ENCODE results near the gene GNA12.
"Not testable (repeated sequence)": the region's sequence is repeated elsewhere in the genome, so short reads cannot be mapped to it uniquely, and the experiment has no call there.

GNA12 gene

GRCh38 chr7:2758673-2759616, 85.2 kb downstream of the GNA12 start:
- Histone ChIP-seq H3K36me3 (ENCODE audit: insufficient read depth, low read length) (no peaks in the 10 kb centered on the region), H3K9me3 (ENCODE audit: low read length) (peaks cover 4% of the 10 kb centered on the region), H3K27me3 (ENCODE audit: insufficient read depth, low read length) (no peaks in the 10 kb centered on the region), H3K4me3 (ENCODE audit: low read length) (no peak overlapping the region), H2AFZ (ENCODE audit: low read depth, low read length) (no peak overlapping the region), H3K4me1 (ENCODE audit: insufficient read depth, low read length) (peaks cover 7% of the 10 kb centered on the region)

DNA sequence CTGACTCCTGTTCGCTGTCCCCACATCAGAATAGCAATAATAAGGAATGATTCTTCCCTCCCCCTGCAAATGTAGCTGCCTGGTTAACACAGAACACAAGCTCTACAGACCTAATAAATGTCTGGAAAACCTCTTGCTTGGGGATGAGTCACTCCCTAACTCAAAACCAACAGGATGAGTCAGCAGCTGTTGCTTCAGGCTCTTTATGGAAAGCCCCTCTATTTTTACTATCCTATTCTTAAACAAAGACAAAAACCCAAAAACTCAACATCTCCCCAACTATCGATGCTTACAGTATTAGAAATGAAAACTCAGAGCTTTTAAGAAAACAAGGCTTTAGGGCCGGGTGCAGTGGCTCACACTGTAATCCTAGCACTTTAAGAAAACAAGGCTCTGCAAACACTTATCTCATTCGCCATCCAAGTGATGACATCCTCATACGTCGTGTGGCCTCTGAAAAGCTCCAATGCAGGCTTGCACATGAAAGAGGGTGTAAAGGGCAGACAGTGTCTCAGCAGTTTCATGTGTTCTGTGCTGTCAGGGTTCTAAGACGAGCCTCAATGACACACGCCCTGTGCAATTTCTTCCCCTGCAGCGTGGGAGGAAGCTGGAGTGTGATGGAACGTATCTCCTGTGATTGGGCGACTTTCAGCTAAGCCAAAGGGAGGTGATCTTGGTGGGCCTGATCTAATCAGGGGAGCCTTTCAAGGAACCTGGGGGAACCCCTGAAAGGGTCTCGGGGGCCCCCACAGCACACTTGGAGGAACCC, 86.0 kb downstream of the GNA12 start:
- no peak overlapping the region for H3K4me3 ChIP-seq (ENCODE audit: low read length)
- peaks cover 7% of the 10 kb centered on the region for H3K4me1 ChIP-seq (ENCODE audit: insufficient read depth, low read length)
- H3K27me3 ChIP-seq (ENCODE audit: insufficient read depth, low read length), result no peaks in the 10 kb centered on the region
- H2AFZ ChIP-seq (ENCODE audit: low read depth, low read length), result no peak overlapping the region
- H3K36me3 ChIP-seq (ENCODE audit: insufficient read depth, low read length), result no peaks in the 10 kb centered on the region
- peaks cover 4% of the 10 kb centered on the region for H3K9me3 ChIP-seq (ENCODE audit: low read length)

- Histone ChIP-seq H3K4me3 (ENCODE audit: low read length) (no peak overlapping the region), H3K4me1 (ENCODE audit: insufficient read depth, low read length) (peaks cover 7% of the 10 kb centered on the region), H3K9me3 (ENCODE audit: low read length) (peaks cover 4% of the 10 kb centered on the region), H3K27me3 (ENCODE audit: insufficient read depth, low read length) (no peaks in the 10 kb centered on the region), H2AFZ (ENCODE audit: low read depth, low read length) (no peak overlapping the region), H3K36me3 (ENCODE audit: insufficient read depth, low read length) (no peaks in the 10 kb centered on the region)
Observed at GRCh38 chr7:2757361-2757903, 86.7 kb downstream of the GNA12 start.

DNA sequence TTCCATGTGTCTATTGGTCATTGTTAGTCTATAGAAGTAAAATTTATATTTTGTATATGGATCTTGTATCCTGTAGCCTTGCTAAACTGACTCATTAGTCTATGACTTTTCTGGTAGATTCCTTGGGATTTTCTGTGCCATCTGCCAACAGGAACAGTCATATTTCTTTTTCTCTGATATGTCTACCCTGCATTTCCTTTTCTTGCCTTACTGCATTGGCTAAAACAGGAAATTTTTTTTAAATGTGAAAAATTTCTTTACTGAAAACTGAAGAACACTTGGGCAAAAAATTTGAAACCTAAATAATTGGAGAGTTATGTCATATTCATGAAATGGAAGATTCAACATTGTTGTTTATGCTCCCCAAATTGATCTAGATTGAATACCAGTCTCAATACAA, 88.6 kb downstream of the GNA12 start:
- Histone ChIP-seq H3K27me3 (ENCODE audit: insufficient read depth, low read length) (no peaks in the 10 kb centered on the region), H3K4me1 (ENCODE audit: insufficient read depth, low read length) (peaks cover 7% of the 10 kb centered on the region), H2AFZ (ENCODE audit: low read depth, low read length) (no peak overlapping the region), H3K36me3 (ENCODE audit: insufficient read depth, low read length) (no peaks in the 10 kb centered on the region), H3K9me3 (ENCODE audit: low read length) (peaks cover 5% of the 10 kb centered on the region), H3K4me3 (ENCODE audit: low read length) (no peak overlapping the region)

GRCh38 chr7:2754912-2755311, 89.2 kb downstream of the GNA12 start:
- H3K27me3 ChIP-seq (ENCODE audit: insufficient read depth, low read length), result no peaks in the 10 kb centered on the region
- no peak overlapping the region for H2AFZ ChIP-seq (ENCODE audit: low read depth, low read length)
- H3K4me3 ChIP-seq (ENCODE audit: low read length), result no peak overlapping the region
- H3K9me3 ChIP-seq (ENCODE audit: low read length), result peaks cover 7% of the 10 kb centered on the region
- H3K4me1 ChIP-seq (ENCODE audit: insufficient read depth, low read length), result peaks cover 7% of the 10 kb centered on the region
- H3K36me3 ChIP-seq (ENCODE audit: insufficient read depth, low read length), result no peaks in the 10 kb centered on the region

DNA sequence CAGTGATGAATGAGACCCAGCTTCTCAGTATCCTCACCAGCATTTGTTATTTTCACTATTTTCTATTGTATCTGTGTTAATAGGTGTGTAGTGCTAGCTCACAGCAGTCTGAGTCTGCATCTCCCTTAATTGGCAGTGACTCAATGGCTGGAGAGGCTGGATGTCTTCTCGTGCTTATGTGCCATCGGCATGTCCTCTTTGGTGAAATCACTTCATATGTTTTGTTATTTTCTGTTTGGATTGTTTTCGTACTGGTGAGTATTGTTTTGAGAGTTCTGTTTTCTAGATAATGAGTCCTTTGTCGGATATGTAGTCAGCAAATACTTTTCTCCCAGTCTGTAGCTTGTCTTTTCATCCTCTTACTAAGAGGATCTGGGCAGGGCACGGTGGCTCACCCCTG, 90.0 kb downstream of the GNA12 start:
- Histone ChIP-seq H3K36me3 (ENCODE audit: insufficient read depth, low read length) (no peaks in the 10 kb centered on the region), H3K4me3 (ENCODE audit: low read length) (no peak overlapping the region), H3K4me1 (ENCODE audit: insufficient read depth, low read length) (peaks cover 7% of the 10 kb centered on the region), H3K9me3 (ENCODE audit: low read length) (peaks cover 7% of the 10 kb centered on the region), H3K27me3 (ENCODE audit: insufficient read depth, low read length) (no peaks in the 10 kb centered on the region), H2AFZ (ENCODE audit: low read depth, low read length) (no peak overlapping the region)

DNA sequence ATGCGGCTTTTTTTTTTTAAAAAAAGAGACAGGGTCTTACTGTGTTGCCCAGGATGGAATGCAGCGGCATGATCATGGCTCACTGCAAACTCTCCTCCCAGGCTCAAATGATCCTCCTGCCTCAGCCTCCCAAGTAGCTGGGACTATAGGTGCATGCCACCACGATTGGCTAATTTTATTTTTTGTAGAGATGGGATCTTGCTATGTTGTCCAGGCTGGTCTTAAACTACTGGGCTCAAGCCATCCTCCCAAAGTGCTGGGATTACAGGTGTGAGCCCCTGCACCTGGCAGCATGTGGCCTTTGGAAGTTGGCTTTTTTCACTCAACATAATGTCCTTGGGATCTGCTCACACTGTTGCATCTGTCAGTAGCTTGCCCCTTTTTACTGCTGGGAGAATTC, 91.0 kb downstream of the GNA12 start:
- peaks cover 7% of the 10 kb centered on the region for H3K9me3 ChIP-seq (ENCODE audit: low read length)
- no peaks in the 10 kb centered on the region for H3K36me3 ChIP-seq (ENCODE audit: insufficient read depth, low read length)
- no peak overlapping the region for H3K4me3 ChIP-seq (ENCODE audit: low read length)
- peaks cover 5% of the 10 kb centered on the region for H3K4me1 ChIP-seq (ENCODE audit: insufficient read depth, low read length)
- no peak overlapping the region for H2AFZ ChIP-seq (ENCODE audit: low read depth, low read length)
- no peaks in the 10 kb centered on the region for H3K27me3 ChIP-seq (ENCODE audit: insufficient read depth, low read length)

DNA sequence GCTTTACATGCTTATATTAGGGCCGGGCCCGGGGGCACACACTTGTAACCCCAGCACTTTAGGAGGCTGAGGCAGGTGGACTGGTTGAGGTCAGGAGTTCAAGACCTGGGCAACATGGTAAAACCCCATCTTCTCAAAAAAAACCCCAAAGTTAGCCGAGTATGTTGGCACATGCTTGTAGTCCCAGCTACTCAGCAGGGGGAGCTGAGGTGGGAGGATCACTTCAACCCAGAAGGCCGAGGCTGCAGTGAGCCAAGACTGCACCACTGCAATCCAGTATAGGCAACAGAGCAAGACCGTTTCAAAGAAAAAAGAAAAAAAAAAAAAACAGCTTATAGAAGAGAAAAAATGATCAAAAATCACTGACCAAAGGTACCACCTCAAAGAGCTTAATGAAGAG, 93.0 kb downstream of the GNA12 start:
- H3K9me3 ChIP-seq (ENCODE audit: low read length), result peaks cover 7% of the 10 kb centered on the region
- no peaks in the 10 kb centered on the region for H3K27me3 ChIP-seq (ENCODE audit: insufficient read depth, low read length)
- H3K4me1 ChIP-seq (ENCODE audit: insufficient read depth, low read length), result no peaks in the 10 kb centered on the region
- no peak overlapping the region for H2AFZ ChIP-seq (ENCODE audit: low read depth, low read length)
- H3K4me3 ChIP-seq (ENCODE audit: low read length), result no peak overlapping the region
- H3K36me3 ChIP-seq (ENCODE audit: insufficient read depth, low read length), result no peaks in the 10 kb centered on the region

GRCh38 chr7:2750004-2750407, 94.1 kb downstream of the GNA12 start:
- Histone ChIP-seq H3K27me3 (ENCODE audit: insufficient read depth, low read length) (no peaks in the 10 kb centered on the region), H3K36me3 (ENCODE audit: insufficient read depth, low read length) (no peaks in the 10 kb centered on the region), H3K4me3 (ENCODE audit: low read length) (no peak overlapping the region)

GRCh38 chr7:2748684-2749083, 95.4 kb downstream of the GNA12 start:
- not testable (repeated sequence) for H3K4me1 ChIP-seq (ENCODE audit: insufficient read depth, low read length); H3K9me3 ChIP-seq (ENCODE audit: low read length); H3K27me3 ChIP-seq (ENCODE audit: insufficient read depth, low read length); H3K4me3 ChIP-seq (ENCODE audit: low read length); H2AFZ ChIP-seq (ENCODE audit: low read depth, low read length); H3K36me3 ChIP-seq (ENCODE audit: insufficient read depth, low read length)

More at GRCh38 chr7:2750004-2750407, 94.1 kb downstream of the GNA12 start:
- peaks cover 2% of the 10 kb centered on the region for H3K9me3 ChIP-seq (ENCODE audit: low read length)
- no peaks in the 10 kb centered on the region for H3K4me1 ChIP-seq (ENCODE audit: insufficient read depth, low read length)
- no peak overlapping the region for H2AFZ ChIP-seq (ENCODE audit: low read depth, low read length)

DNA sequence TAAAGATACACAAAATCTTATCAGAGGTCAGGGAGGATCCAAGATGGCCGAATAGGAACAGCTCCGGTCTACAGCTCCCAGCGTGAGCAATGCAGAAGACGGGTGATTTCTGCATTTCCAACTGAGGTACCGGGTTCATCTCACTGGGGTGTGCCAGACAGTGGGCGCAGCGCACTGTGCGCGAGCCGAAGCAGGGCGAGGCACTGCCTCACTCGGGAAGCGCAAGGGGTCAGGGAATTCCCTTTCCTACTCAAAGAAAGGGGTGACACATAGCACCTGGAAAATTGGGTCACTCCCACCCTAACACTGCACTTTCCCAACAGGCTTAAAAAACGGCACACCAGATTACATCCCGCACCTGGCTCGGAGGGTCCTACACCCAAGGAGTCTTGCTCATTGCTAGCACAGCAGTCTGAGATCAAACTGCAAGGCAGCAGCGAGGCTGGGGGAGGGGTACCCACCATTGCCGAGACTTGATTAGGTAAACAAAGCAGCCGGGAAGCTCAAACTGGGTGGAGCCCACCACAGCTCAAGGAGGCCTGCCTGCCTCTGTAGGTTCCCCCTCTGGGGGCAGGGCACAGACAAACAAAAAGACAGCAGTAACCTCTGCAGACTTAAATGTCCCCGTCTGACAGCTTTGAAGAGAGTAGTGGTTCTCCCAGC, 100.5 kb downstream of the GNA12 start:
- H3K4me1 ChIP-seq (ENCODE audit: insufficient read depth, low read length); H3K4me3 ChIP-seq (ENCODE audit: low read length); H3K27me3 ChIP-seq (ENCODE audit: insufficient read depth, low read length); H2AFZ ChIP-seq (ENCODE audit: low read depth, low read length); H3K36me3 ChIP-seq (ENCODE audit: insufficient read depth, low read length): not testable (repeated sequence)
- peaks cover 14% of the 10 kb centered on the region for H3K9me3 ChIP-seq (ENCODE audit: low read length)

GRCh38 chr7:2738766-2739549, 105.2 kb downstream of the GNA12 start:
- Histone ChIP-seq H3K4me3 (ENCODE audit: low read length) (no peak overlapping the region), H2AFZ (ENCODE audit: low read depth, low read length) (no peak overlapping the region), H3K4me1 (ENCODE audit: insufficient read depth, low read length) (no peaks in the 10 kb centered on the region), H3K9me3 (ENCODE audit: low read length) (peaks cover 14% of the 10 kb centered on the region), H3K27me3 (ENCODE audit: insufficient read depth, low read length) (no peaks in the 10 kb centered on the region), H3K36me3 (ENCODE audit: insufficient read depth, low read length) (no peaks in the 10 kb centered on the region)
